HepG2 (cell line): ENCODE measurements around the gene RHOBTB1. TPM values are rescaled to one million over a fixed set of nuclear protein-coding genes. Genes with fewer than 3 reads are reported as not detected.

Experiments used
- ATAC-seq: fragments of 200-7000 bp; cut with Tn5 transposase; 3 replicates; pipeline ENCODE4 v1.9.1; 2020; ENCODE audit warnings: mild to moderate bottlenecking, moderate library complexity
- BruUV-seq: library from RNA; stranded (reverse); fragments of 400-500 nt; replicated peaks from 2 replicates; lab custom pipeline; 2021; lab: Mats Ljungman, UMichigan
- CTCF ChIA-PET: fragments of 300-600 bp; formaldehyde crosslinking; extraction: SDS; loops from one replicate; lab custom pipeline; 2021; ENCODE audit warnings: low total read pairs, inconsistent platforms, low intra/inter-chr PET ratio; lab: Yijun Ruan, JAX
- POLR2A ChIA-PET: fragments of 350-600 bp; sonication (Branson Sonifier 250); formaldehyde crosslinking; loops from one replicate; lab custom pipeline; 2020; ENCODE audit warnings: antibody characterized with exemption, inconsistent platforms; lab: Yijun Ruan, JAX
- DNase-seq: peaks from one replicate; pipeline ENCODE4 v3.0.0-alpha.2; 2015; ENCODE audit warnings: low spot score
- FAIRE-seq: peaks from 3 replicates; lab custom pipeline; 2011; peaks lifted over from hg19 to GRCh38; lab: Jason Lieb, UNC
- H2AFZ ChIP-seq: one replicate; pipeline ENCODE4 v1.6.1; 2011; ENCODE audit warnings: low read length, inconsistent platforms
- H3K27ac ChIP-seq: fragments of 300-600 bp; 3 replicates; pipeline ENCODE4 v1.8.0; 2011; ENCODE audit warnings: mixed run types, mild to moderate bottlenecking, mixed read lengths, low read length, inconsistent platforms; ENCODE audit not compliant: insufficient read depth; ENCODE audit errors: extremely low read length
- H3K27me3 ChIP-seq, 2 experiments: fragments of 200-600 bp in 1 of 2; 2 replicates in 1 of 2; 3 replicates in 1 of 2; pipeline versions ENCODE4 v1.6.0 to v1.8.0; 2011; ENCODE audit warnings: low read length in 2 of 2, mild to moderate bottlenecking in 2 of 2, moderate library complexity in 2 of 2, inconsistent platforms in 1 of 2; ENCODE audit not compliant: insufficient read depth in 2 of 2, control insufficient read depth in 1 of 2
- H3K36me3 ChIP-seq, 2 experiments: fragments of 200-600 bp in 1 of 2; replicated peaks in 1 of 2; 2 replicates in 1 of 2; 3 replicates in 1 of 2; pipeline versions ENCODE4 v1.5.1 to v1.8.0; 2011; ENCODE audit warnings: low read length in 2 of 2, inconsistent platforms in 1 of 2; ENCODE audit not compliant: insufficient read depth in 2 of 2, control insufficient read depth in 1 of 2
- H3K4me1 ChIP-seq: 2 replicates; pipeline ENCODE4 v1.5.1; 2012; ENCODE audit warnings: low read length, inconsistent platforms; ENCODE audit not compliant: insufficient read depth
- H3K4me2 ChIP-seq: 2 replicates; pipeline ENCODE4 v1.6.0; 2011; ENCODE audit warnings: low read depth, low read length, inconsistent platforms
- H3K4me3 ChIP-seq, 3 experiments: fragments of 200-600 bp in 1 of 3; sonication (generic), shearing (Covaris generic) in 1 of 3; replicated peaks in 1 of 3; 2 replicates each; pipeline ENCODE4 v1.5.1; 2011 to 2016; ENCODE audit warnings: low read length in 3 of 3, inconsistent platforms in 2 of 3, low read depth in 2 of 3, mild to moderate bottlenecking in 2 of 3, control low read depth in 1 of 3, mixed read lengths in 1 of 3; ENCODE audit not compliant: insufficient read depth in 1 of 3
- H3K79me2 ChIP-seq: one replicate; pipeline ENCODE4 v1.6.1; 2011; ENCODE audit warnings: low read length, inconsistent platforms; ENCODE audit not compliant: insufficient read depth
- H3K9ac ChIP-seq: 2 replicates; pipeline ENCODE4 v1.6.0; 2011; ENCODE audit warnings: mild to moderate bottlenecking, low read depth, low read length, inconsistent platforms; ENCODE audit not compliant: insufficient read depth
- H3K9me3 ChIP-seq: 2 replicates; pipeline ENCODE4 v1.5.1; 2012; ENCODE audit warnings: mild to moderate bottlenecking, low read length
- H4K20me1 ChIP-seq: 2 replicates; pipeline ENCODE4 v1.6.0; 2011; ENCODE audit warnings: inconsistent platforms, mild to moderate bottlenecking, low read length, moderate library complexity; ENCODE audit not compliant: insufficient read depth
- ADNP ChIP-seq: sonication (generic); formaldehyde crosslinking; IDR thresholded peaks from 2 replicates; pipeline ENCODE4 v1.4.0; 2020; ENCODE audit warnings: missing genetic modification reagents
- EZH2 ChIP-seq: conservative IDR thresholded peaks from 2 replicates; pipeline ENCODE4 v1.6.1; 2012; ENCODE audit warnings: mild to moderate bottlenecking, low read depth, low read length, moderate library complexity
- KLF13 ChIP-seq: sonication (generic); formaldehyde crosslinking; IDR thresholded peaks from 2 replicates; pipeline ENCODE4 v1.4.0; 2020; ENCODE audit warnings: mild to moderate bottlenecking, missing genetic modification reagents
- RNF2 ChIP-seq: fragments of 450-650 bp; conservative IDR thresholded peaks from 2 replicates; pipeline ENCODE4 v1.6.1; 2016; ENCODE audit warnings: low read depth
- ZNF282 ChIP-seq: fragments of 450-650 bp; IDR thresholded peaks from 2 replicates; pipeline ENCODE4 v1.6.1; 2018; ENCODE audit not compliant: partially characterized antibody
- ZNF44 ChIP-seq: sonication (generic); formaldehyde crosslinking; IDR thresholded peaks from 2 replicates; pipeline ENCODE4 v1.5.1; 2020; ENCODE audit warnings: mild to moderate bottlenecking, missing genetic modification reagents
- ZNF558 ChIP-seq: sonication (generic); formaldehyde crosslinking; IDR thresholded peaks from 2 replicates; pipeline ENCODE4 v1.9.0; 2022; ENCODE audit warnings: mild to moderate bottlenecking, missing genetic modification reagents, borderline replicate concordance
- ZSCAN12 ChIP-seq: sonication (generic); formaldehyde crosslinking; IDR thresholded peaks from 2 replicates; pipeline ENCODE4 v1.9.0; 2021; ENCODE audit warnings: mild to moderate bottlenecking, missing genetic modification reagents
- WGBS: methylation state at CpG from one replicate; pipeline ENCODE4 v1.1.6; 2017; ENCODE audit warnings: low lambda C conversion rate; 5-methylcytosine and 5-hydroxymethylcytosine counted together
- in situ Hi-C: cut with HindIII; loops from 2 replicates; pipeline ENCODE4 v1.10.0; 2017; ENCODE audit warnings: low pct_unique_long_range_greater_than_20kb; ENCODE audit not compliant: extremely low pct_ligation_motif_present
- intact Hi-C: fragments of 100-400 bp; cut with micrococcal nuclease; formaldehyde crosslinking; loops from one replicate; pipeline ENCODE4 v1.10.0; 2022; ENCODE audit not compliant: unreplicated experiment
- polyA plus RNA-seq, 8 experiments: library from polyadenylated mRNA; depleted of rRNA in 3 of 8; stranded (reverse) in 7 of 8; unstranded in 1 of 8; fragments of >200 nt; fragmentation: Illumina TruSeq in 4 of 8; extraction: Trizol in 4 of 8; gene quantifications; 2 replicates each; pipeline versions ENCODE4 v1.2.1 to v1.2.3, GENCODE V29; 2011 to 2016; ENCODE audit warnings: low read depth in 4 of 8, missing spikeins in 1 of 8, mixed read lengths in 1 of 8; ENCODE audit not compliant: insufficient read depth in 1 of 8
- total RNA-seq, 5 experiments: library from RNA; depleted of rRNA; stranded (reverse); fragments of >200 nt; fragmentation: Illumina TruSeq; extraction: Trizol; gene quantifications; 2 replicates each; pipeline ENCODE4 v1.2.3, GENCODE V29; 2016; ENCODE audit warnings: low read depth in 1 of 5
- TF ChIP-seq, protein P1 (sequence below): sonication (generic); formaldehyde crosslinking; IDR thresholded peaks from 2 replicates; pipeline ENCODE4 v1.4.0; 2020; ENCODE audit warnings: mild to moderate bottlenecking, missing genetic modification reagents
- TF ChIP-seq, protein P2 (sequence below): sonication (generic); formaldehyde crosslinking; conservative IDR thresholded peaks from 2 replicates; pipeline ENCODE4 v1.4.0; 2020; ENCODE audit warnings: missing genetic modification reagents
- TF ChIP-seq, protein P3 (sequence below): sonication (generic); formaldehyde crosslinking; IDR thresholded peaks from 2 replicates; pipeline ENCODE4 v1.4.0; 2020; ENCODE audit warnings: missing genetic modification reagents

Gene RHOBTB1
- total and polyA plus RNA-seq, 2 of the 13 experiments (the other 11 are each of a cell fraction or from before 2014, with no cell fraction given): 18.8 to 59.5 TPM

DNA sequence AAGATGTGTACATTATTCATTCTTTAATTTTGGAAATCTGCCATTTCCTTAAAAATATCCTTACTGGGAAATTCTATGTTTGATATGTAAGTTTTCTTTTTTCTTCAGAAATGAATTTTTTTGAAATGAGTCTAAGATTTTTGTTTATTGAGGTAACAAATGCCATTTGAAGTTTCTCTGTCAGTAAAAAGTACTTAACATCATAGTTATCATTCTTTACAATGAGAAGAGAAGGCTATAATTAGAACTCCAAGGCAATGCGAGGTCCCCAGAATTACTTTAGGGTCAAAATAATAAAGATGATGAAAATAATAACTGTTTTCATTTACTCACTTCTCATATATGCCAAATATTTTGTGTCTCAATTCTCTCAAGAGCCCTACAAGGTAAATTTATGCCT, 37.0 kb upstream of the RHOBTB1 start:
- Histone ChIP-seq H4K20me1 (no peaks in the 10 kb centered on the region), H3K4me2 (no peak overlapping the region), H3K9me3 (no peaks in the 10 kb centered on the region), H3K4me3 (no peak overlapping the region), H3K27me3 (no peaks in the 10 kb centered on the region), H3K27ac (no peak overlapping the region), H3K79me2 (peaks cover 8% of the 10 kb centered on the region), H3K4me1 (peaks cover 56% of the 10 kb centered on the region), H3K9ac (no peak overlapping the region), H3K36me3 (peaks cover 0 to 9% of the 10 kb centered on the region in 2 experiments; a peak in 2 of 5 replicates), H2AFZ (no peak overlapping the region)
- BruUV-seq: no TSS peak
- ATAC-seq: no peak
- TF ChIP-seq KLF13 (CRISPR knock-in tag) (no peak), ADNP (CRISPR knock-in tag) (no peak), ZNF558 (CRISPR knock-in tag) (no peak), ZNF44 (CRISPR knock-in tag) (no peak), RNF2 (no peak), ZNF282 (no peak), EZH2 (no peak), ZSCAN12 (no peak)
- TF ChIP-seq, protein P1, sequence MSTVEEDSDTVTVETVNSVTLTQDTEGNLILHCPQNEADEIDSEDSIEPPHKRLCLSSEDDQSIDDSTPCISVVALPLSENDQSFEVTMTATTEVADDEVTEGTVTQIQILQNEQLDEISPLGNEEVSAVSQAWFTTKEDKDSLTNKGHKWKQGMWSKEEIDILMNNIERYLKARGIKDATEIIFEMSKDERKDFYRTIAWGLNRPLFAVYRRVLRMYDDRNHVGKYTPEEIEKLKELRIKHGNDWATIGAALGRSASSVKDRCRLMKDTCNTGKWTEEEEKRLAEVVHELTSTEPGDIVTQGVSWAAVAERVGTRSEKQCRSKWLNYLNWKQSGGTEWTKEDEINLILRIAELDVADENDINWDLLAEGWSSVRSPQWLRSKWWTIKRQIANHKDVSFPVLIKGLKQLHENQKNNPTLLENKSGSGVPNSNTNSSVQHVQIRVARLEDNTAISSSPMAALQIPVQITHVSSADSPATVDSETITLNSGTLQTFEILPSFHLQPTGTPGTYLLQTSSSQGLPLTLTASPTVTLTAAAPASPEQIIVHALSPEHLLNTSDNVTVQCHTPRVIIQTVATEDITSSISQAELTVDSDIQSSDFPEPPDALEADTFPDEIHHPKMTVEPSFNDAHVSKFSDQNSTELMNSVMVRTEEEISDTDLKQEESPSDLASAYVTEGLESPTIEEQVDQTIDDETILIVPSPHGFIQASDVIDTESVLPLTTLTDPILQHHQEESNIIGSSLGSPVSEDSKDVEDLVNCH (CRISPR knock-in tag): no peak
- TF ChIP-seq, protein P2, sequence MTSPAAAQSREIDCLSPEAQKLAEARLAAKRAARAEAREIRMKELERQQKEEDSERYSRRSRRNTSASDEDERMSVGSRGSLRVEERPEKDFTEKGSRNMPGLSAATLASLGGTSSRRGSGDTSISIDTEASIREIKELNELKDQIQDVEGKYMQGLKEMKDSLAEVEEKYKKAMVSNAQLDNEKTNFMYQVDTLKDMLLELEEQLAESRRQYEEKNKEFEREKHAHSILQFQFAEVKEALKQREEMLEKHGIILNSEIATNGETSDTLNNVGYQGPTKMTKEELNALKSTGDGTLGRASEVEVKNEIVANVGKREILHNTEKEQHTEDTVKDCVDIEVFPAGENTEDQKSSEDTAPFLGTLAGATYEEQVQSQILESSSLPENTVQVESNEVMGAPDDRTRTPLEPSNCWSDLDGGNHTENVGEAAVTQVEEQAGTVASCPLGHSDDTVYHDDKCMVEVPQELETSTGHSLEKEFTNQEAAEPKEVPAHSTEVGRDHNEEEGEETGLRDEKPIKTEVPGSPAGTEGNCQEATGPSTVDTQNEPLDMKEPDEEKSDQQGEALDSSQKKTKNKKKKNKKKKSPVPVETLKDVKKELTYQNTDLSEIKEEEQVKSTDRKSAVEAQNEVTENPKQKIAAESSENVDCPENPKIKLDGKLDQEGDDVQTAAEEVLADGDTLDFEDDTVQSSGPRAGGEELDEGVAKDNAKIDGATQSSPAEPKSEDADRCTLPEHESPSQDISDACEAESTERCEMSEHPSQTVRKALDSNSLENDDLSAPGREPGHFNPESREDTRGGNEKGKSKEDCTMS (CRISPR knock-in tag): no peak
- TF ChIP-seq, protein P3, sequence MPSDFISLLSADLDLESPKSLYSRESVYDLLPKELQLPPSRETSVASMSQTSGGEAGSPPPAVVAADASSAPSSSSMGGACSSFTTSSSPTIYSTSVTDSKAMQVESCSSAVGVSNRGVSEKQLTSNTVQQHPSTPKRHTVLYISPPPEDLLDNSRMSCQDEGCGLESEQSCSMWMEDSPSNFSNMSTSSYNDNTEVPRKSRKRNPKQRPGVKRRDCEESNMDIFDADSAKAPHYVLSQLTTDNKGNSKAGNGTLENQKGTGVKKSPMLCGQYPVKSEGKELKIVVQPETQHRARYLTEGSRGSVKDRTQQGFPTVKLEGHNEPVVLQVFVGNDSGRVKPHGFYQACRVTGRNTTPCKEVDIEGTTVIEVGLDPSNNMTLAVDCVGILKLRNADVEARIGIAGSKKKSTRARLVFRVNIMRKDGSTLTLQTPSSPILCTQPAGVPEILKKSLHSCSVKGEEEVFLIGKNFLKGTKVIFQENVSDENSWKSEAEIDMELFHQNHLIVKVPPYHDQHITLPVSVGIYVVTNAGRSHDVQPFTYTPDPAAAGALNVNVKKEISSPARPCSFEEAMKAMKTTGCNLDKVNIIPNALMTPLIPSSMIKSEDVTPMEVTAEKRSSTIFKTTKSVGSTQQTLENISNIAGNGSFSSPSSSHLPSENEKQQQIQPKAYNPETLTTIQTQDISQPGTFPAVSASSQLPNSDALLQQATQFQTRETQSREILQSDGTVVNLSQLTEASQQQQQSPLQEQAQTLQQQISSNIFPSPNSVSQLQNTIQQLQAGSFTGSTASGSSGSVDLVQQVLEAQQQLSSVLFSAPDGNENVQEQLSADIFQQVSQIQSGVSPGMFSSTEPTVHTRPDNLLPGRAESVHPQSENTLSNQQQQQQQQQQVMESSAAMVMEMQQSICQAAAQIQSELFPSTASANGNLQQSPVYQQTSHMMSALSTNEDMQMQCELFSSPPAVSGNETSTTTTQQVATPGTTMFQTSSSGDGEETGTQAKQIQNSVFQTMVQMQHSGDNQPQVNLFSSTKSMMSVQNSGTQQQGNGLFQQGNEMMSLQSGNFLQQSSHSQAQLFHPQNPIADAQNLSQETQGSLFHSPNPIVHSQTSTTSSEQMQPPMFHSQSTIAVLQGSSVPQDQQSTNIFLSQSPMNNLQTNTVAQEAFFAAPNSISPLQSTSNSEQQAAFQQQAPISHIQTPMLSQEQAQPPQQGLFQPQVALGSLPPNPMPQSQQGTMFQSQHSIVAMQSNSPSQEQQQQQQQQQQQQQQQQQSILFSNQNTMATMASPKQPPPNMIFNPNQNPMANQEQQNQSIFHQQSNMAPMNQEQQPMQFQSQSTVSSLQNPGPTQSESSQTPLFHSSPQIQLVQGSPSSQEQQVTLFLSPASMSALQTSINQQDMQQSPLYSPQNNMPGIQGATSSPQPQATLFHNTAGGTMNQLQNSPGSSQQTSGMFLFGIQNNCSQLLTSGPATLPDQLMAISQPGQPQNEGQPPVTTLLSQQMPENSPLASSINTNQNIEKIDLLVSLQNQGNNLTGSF: no peak
- intact Hi-C loops (no loop called here), in situ Hi-C loops (no loop called here)
- no peak for FAIRE-seq
- CTCF ChIA-PET: no interaction called here
- POLR2A ChIA-PET: interaction anchor here (1.4 kb wide), 1 partner anchor 20 kb away, joined by 3 read pairs; no protein-coding TSS in a partner anchor
- DNase-seq: no peak
- WGBS: 98% methylated on average over 1 of the region's 1 CpG
